Adrenal gland (tissue), 12 donors: Measurements from ENCODE around the gene POLR3A. TPM values are rescaled to one million over a fixed set of nuclear protein-coding genes. Genes with fewer than 3 reads are reported as not detected.
A peak's percentile ranks its signal among the peaks of the same experiment; 100 is the strongest.

ENCODE experiments used
- DNase-seq, 7 donors: peaks; one replicate each; pipeline ENCODE4 v3.0.0-alpha.2; 2019 to 2020
- H3K27ac ChIP-seq, 5 donors: fragments of 200-600 bp; sonication (generic) in 4 of 5; 1 replicate in 3 of 5; 2 replicates in 2 of 5; pipeline versions ENCODE4 v1.5.1 to v1.8.0; 2016 to 2020; ENCODE audit warnings: mild to moderate bottlenecking in 1 of 5
- H3K27me3 ChIP-seq: fragments of 200-600 bp; 2 replicates; pipeline ENCODE4 v1.8.0; 2021
- H3K36me3 ChIP-seq, 2 donors: fragments of 200-600 bp; replicated peaks in 1 of 2; 1 replicate in 1 of 2; 2 replicates in 1 of 2; pipeline versions ENCODE4 v1.5.1 to v1.8.0; 2018 to 2022
- H3K4me1 ChIP-seq, 2 donors: fragments of 200-600 bp; replicated peaks in 1 of 2; 1 replicate in 1 of 2; 2 replicates in 1 of 2; pipeline versions ENCODE4 v1.5.1 to v1.8.0; 2018 to 2021
- H3K4me3 ChIP-seq, 4 donors: fragments of 200-600 bp; sonication (generic) in 3 of 4; one replicate each; pipeline ENCODE4 v1.5.1; 2016 to 2018
- H3K9me3 ChIP-seq, 3 donors: fragments of 200-600 bp; sonication (generic) in 1 of 3; replicated peaks in 1 of 3; 1 replicate in 2 of 3; 2 replicates in 1 of 3; pipeline versions ENCODE4 v1.5.1 to v1.8.0; 2016 to 2021
- POLR2A ChIP-seq, 2 donors: fragments of 450-650 bp; IDR thresholded peaks; one replicate each; pipeline ENCODE4 v1.6.1; 2017; ENCODE audit warnings: antibody characterized with exemption in 2 of 2, mild to moderate bottlenecking in 2 of 2, moderate library complexity in 1 of 2
- WGBS, 4 donors: extraction: QIAGEN DNeasy Blood & Tissue Kit in 2 of 4; methylation state at CpG; one replicate each; pipeline versions ENCODE4 v1.1.5 to v1.1.7; 2013 to 2017; 5-methylcytosine and 5-hydroxymethylcytosine counted together
- intact Hi-C, 2 donors: fragments of 100-400 bp; cut with DNase I; formaldehyde crosslinking; loops; one replicate each; pipeline versions ENCODE4 v1.14.1 to v1.15.0; 2022 to 2023
- polyA plus RNA-seq, 3 donors: library from polyadenylated mRNA; stranded (reverse); fragments of 200-250 nt in 2 of 3; fragments of 350-450 nt in 1 of 3; fragmentation: Illumina TruSeq in 1 of 3; extraction: RNeasy Lipid Tissue Mini Kit (QIAGEN cat#74804) in 1 of 3; gene quantifications; one replicate each; pipeline ENCODE4 v1.2.3, GENCODE V29; 2013 to 2014
- total RNA-seq, 9 donors: library from RNA; depleted of rRNA in 4 of 9; stranded (reverse); fragments of >200 nt in 4 of 9; fragments of 120-200 nt in 1 of 9; fragmentation: NEBNext Ultra II Directional in 1 of 9; extraction: Animal tissue kit (Norgen Biotek cat#: 25700) in 1 of 9; gene quantifications; one replicate each; pipeline versions ENCODE4 v1.1.0 to v1.2.4, GENCODE V29; 2013 to 2023
- TF ChIP-seq, protein P1 (sequence below), 6 experiments: fragments of 450-650 bp in 4 of 6; fragments of 200-600 bp in 2 of 6; sonication (generic) in 1 of 6; IDR thresholded peaks; 1 replicate in 5 of 6; 2 replicates in 1 of 6; pipeline versions ENCODE4 v1.5.1 to v1.8.0; 2016 to 2021; ENCODE audit warnings: antibody characterized with exemption in 6 of 6, mild to moderate bottlenecking in 2 of 6, moderate library complexity in 1 of 6
- donor health status: healthy with polysubstance abuse.
- donor health status: Bipolar disorder and iron deficiency.
- donor health status: DM: yes; HTN: yes; CAD: no.
- donor health status: DM: no; HTN: no; CAD: no.
- donor health status: DM: no; HTN: no; CAD: no.
- donor health status: DM: yes; HTN: yes; CAD: no.

The POLR3A gene
- total and polyA plus RNA-seq, 12 donors, result 6.8 to 18.4 (median 14.8) TPM

- no peaks in the 10 kb centered on the region for H3K27me3 ChIP-seq
- 34 to 58% (median 43%) methylated on average over 24 to 36 of the region's 36 CpGs for WGBS, 4 donors
- no peak for TF ChIP-seq POLR2A (IDR thresholded peaks at IDR 0.05)
- TF ChIP-seq, protein P1, sequence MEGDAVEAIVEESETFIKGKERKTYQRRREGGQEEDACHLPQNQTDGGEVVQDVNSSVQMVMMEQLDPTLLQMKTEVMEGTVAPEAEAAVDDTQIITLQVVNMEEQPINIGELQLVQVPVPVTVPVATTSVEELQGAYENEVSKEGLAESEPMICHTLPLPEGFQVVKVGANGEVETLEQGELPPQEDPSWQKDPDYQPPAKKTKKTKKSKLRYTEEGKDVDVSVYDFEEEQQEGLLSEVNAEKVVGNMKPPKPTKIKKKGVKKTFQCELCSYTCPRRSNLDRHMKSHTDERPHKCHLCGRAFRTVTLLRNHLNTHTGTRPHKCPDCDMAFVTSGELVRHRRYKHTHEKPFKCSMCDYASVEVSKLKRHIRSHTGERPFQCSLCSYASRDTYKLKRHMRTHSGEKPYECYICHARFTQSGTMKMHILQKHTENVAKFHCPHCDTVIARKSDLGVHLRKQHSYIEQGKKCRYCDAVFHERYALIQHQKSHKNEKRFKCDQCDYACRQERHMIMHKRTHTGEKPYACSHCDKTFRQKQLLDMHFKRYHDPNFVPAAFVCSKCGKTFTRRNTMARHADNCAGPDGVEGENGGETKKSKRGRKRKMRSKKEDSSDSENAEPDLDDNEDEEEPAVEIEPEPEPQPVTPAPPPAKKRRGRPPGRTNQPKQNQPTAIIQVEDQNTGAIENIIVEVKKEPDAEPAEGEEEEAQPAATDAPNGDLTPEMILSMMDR (IDR thresholded peaks at IDR 0.05), result no peak
- peak in 6 of 7 donors; percentile 44 to 75 (median 55) for DNase-seq
- peaks cover 0 to 24% of the 10 kb centered on the region in 2 donors for H3K36me3 ChIP-seq
- no peaks in the 10 kb centered on the region for H3K9me3 ChIP-seq
- peak overlapping the region; percentile 69 to 95 (median 72) for H3K4me3 ChIP-seq
- intact Hi-C loops, result loop anchor here in 1 of 2 donors (10.0 kb wide), 1 partner anchor 94 kb away; no protein-coding TSS in a partner anchor
- peak overlapping the region in 3 of 5 donors; percentile 67 to 88 (median 84) for H3K27ac ChIP-seq
- peaks cover 6 to 23% of the 10 kb centered on the region in 2 donors for H3K4me1 ChIP-seq
These were observed 662 bp downstream of the POLR3A start for GRCh38 chr10:78028438-78029268.

DNA sequence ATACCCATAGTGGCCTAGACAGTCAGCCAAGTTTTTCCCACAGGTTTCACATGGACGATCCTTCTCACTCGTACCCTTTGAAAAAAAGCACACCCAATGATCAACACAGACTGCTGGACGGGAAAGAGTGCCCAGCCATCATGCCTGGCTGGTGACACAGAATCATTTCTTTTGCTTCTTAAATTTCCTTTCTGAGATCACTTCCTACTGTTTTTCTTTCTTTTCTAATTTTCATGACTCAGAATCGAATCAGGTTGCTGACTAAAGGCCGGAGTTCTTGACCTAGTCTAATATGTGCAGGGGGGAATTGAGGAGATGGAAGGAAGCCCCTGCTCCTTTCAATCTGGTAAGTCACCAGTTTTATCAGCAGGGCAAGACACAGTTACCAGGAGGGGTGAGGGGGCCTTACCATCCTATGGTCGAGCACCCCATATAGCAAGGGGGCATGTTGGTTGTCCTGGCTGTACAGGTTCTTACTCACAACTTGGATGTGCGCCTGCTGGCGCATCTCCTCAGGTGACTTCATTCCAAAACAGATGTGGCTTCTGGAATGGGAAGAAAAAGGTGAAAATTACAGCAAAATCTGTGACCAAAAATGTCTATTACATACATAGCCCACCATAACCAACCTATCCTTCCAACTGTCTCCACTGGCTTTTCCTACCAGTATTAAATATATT is 3.5 kb downstream of the POLR3A start:
- TF ChIP-seq, protein P1 (IDR thresholded peaks at IDR 0.05), result no peak
- no peak for TF ChIP-seq POLR2A (IDR thresholded peaks at IDR 0.05)
- H3K4me1 ChIP-seq, result peaks cover 6 to 23% of the 10 kb centered on the region in 2 donors
- no peak for DNase-seq
- H3K27ac ChIP-seq, result no peak overlapping the region
- H3K9me3 ChIP-seq, result no peaks in the 10 kb centered on the region
- no peaks in the 10 kb centered on the region for H3K27me3 ChIP-seq
- peaks cover 0 to 52% of the 10 kb centered on the region in 2 donors for H3K36me3 ChIP-seq
- 81 to 88% (median 83%) methylated on average over 8 of the region's 8 CpGs for WGBS, 4 donors
- intact Hi-C loops, result loop anchor here in 1 of 2 donors (10.0 kb wide), 1 partner anchor 91 kb away; no protein-coding TSS in a partner anchor
- no peak overlapping the region for H3K4me3 ChIP-seq

GRCh38 chr10:78023741-78024140 is 5.6 kb downstream of the POLR3A start:
- WGBS, 4 donors, result 87 to 97% (median 93%) methylated on average over 3 of the region's 3 CpGs
- no peak for TF ChIP-seq POLR2A (IDR thresholded peaks at IDR 0.05)
- TF ChIP-seq, protein P1 (IDR thresholded peaks at IDR 0.05), result no peak
- no peak overlapping the region for H3K4me3 ChIP-seq
- peaks cover 0 to 73% of the 10 kb centered on the region in 2 donors for H3K36me3 ChIP-seq
- H3K27me3 ChIP-seq, result no peaks in the 10 kb centered on the region
- peaks cover 6 to 18% of the 10 kb centered on the region in 2 donors for H3K4me1 ChIP-seq
- intact Hi-C loops, result loop anchor here in 1 of 2 donors (10.0 kb wide), 1 partner anchor 89 kb away; no protein-coding TSS in a partner anchor
- no peak for DNase-seq
- H3K27ac ChIP-seq, result no peak overlapping the region
- H3K9me3 ChIP-seq, result no peaks in the 10 kb centered on the region

- intact Hi-C loops, result loop anchor here in 1 of 2 donors (10.0 kb wide), 1 partner anchor 86 kb away; no protein-coding TSS in a partner anchor
- H3K27ac ChIP-seq, result no peak overlapping the region
- DNase-seq, result no peak
- no peak for TF ChIP-seq POLR2A (IDR thresholded peaks at IDR 0.05)
- TF ChIP-seq, protein P1 (IDR thresholded peaks at IDR 0.05), result no peak
- no peak overlapping the region for H3K4me3 ChIP-seq
- H3K36me3 ChIP-seq, result peaks cover 0 to 99% of the 10 kb centered on the region in 2 donors
- H3K9me3 ChIP-seq, result no peaks in the 10 kb centered on the region
- no peaks in the 10 kb centered on the region for H3K27me3 ChIP-seq
- no peaks in the 10 kb centered on the region for H3K4me1 ChIP-seq
- WGBS, 4 donors, result 80 to 89% (median 88%) methylated on average over 2 of the region's 2 CpGs
These were observed 8.1 kb downstream of the POLR3A start for GRCh38 chr10:78021201-78021600.
